Measurements from ENCODE around the gene PAK4.
"Not testable (repeated sequence)": the region's sequence is repeated elsewhere in the genome, so short reads cannot be mapped to it uniquely, and the experiment has no call there.

Gene PAK4

GRCh38 chr19:39099341-39099740, 26.2 kb upstream of the PAK4 start:
- DNase-seq (ENCODE audit: low read depth in 1 of 2, low spot score in 1 of 2) = no peak

- DNase-seq (ENCODE audit: low read depth in 1 of 2, low spot score in 1 of 2) = no peak
These were observed 25.0 kb upstream of the PAK4 start for GRCh38 chr19:39100500-39101166.

- no peak for DNase-seq (ENCODE audit: low read depth in 1 of 2, low spot score in 1 of 2)
These were observed 22.4 kb upstream of the PAK4 start for GRCh38 chr19:39103151-39103550.

- no peak for DNase-seq (ENCODE audit: low read depth in 1 of 2, low spot score in 1 of 2)
These were observed 21.4 kb upstream of the PAK4 start for GRCh38 chr19:39104186-39104596.

GRCh38 chr19:39106194-39106593, 19.4 kb upstream of the PAK4 start:
- no peak for DNase-seq (ENCODE audit: low read depth in 1 of 2, low spot score in 1 of 2)

GRCh38 chr19:39109641-39110040, 15.9 kb upstream of the PAK4 start:
- no peak for DNase-seq (ENCODE audit: low read depth in 1 of 2, low spot score in 1 of 2)

- DNase-seq (ENCODE audit: low read depth in 1 of 2, low spot score in 1 of 2) = peak; percentile 58 to 61
These were observed 15.2 kb upstream of the PAK4 start for GRCh38 chr19:39110263-39110967.

GRCh38 chr19:39111593-39112199, 13.9 kb upstream of the PAK4 start:
- DNase-seq (ENCODE audit: low read depth in 1 of 2, low spot score in 1 of 2) = no peak

- DNase-seq (ENCODE audit: low read depth in 1 of 2, low spot score in 1 of 2) = no peak
These were observed 13.2 kb upstream of the PAK4 start for GRCh38 chr19:39112338-39112890.

GRCh38 chr19:39113199-39113598, 12.4 kb upstream of the PAK4 start:
- no peak for DNase-seq (ENCODE audit: low read depth in 1 of 2, low spot score in 1 of 2)

GRCh38 chr19:39115105-39115847, 10.3 kb upstream of the PAK4 start:
- DNase-seq (ENCODE audit: low read depth in 1 of 2, low spot score in 1 of 2) = no peak

- not testable (repeated sequence) for DNase-seq (ENCODE audit: low read depth in 1 of 2, low spot score in 1 of 2)
These were observed 8.6 kb upstream of the PAK4 start for GRCh38 chr19:39117023-39117422.

- no peak for DNase-seq (ENCODE audit: low read depth in 1 of 2, low spot score in 1 of 2)
These were observed 5.8 kb upstream of the PAK4 start for GRCh38 chr19:39119830-39120229.

- no peak for DNase-seq (ENCODE audit: low read depth in 1 of 2, low spot score in 1 of 2)
These were observed 2.5 kb upstream of the PAK4 start for GRCh38 chr19:39122934-39123731.

- no peak for DNase-seq (ENCODE audit: low read depth in 1 of 2, low spot score in 1 of 2)
These were observed 1.3 kb upstream of the PAK4 start for GRCh38 chr19:39124136-39124764.

- no peak for DNase-seq (ENCODE audit: low read depth in 1 of 2, low spot score in 1 of 2)
These were observed 410 bp upstream of the PAK4 start for GRCh38 chr19:39125199-39125553.

- DNase-seq (ENCODE audit: low read depth in 1 of 2, low spot score in 1 of 2) = no peak
These were observed 964 bp downstream of the PAK4 start for GRCh38 chr19:39126312-39127187.

GRCh38 chr19:39127812-39128515, 2.4 kb downstream of the PAK4 start:
- DNase-seq (ENCODE audit: low read depth in 1 of 2, low spot score in 1 of 2) = no peak
